OCI-LY7 (cell line): ENCODE measurements around the gene KRT6C.

Source experiments
- EZH2phosphoT487 ChIP-seq: fragments of 200-600 bp; sonication (generic); IDR thresholded peaks from 2 replicates; pipeline ENCODE4 v1.6.1; 2018; ENCODE audit warnings: low read depth, borderline replicate concordance, mild to moderate bottlenecking, mixed run types, antibody characterized with exemption, low read length, moderate library complexity, mixed read lengths
- TF ChIP-seq, protein P1 (sequence below): fragments of 200-600 bp; sonication (generic); conservative IDR thresholded peaks from 2 replicates; pipeline ENCODE4 v1.5.1; 2014; ENCODE audit warnings: mild to moderate bottlenecking, antibody characterized with exemption, low read length, moderate library complexity, mixed read lengths

DNA sequence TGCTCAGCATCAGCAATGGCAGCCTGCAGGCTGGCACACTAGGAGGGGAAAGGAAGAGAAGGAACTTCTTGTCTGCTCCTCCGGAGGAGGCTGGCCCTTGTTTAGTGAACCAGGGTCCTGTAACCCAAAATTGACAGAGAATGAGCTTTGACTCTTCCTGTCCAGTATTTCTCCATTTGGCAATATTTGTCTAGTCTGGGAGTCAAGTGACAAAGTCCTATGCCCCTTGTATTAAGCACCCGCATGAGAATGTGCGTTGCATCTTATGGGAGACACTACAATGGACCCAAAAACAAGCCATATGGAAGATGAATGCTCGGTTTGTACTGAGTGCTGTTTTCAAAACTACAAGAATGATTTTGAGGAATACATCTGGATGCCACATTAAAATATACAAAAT lies 3.8 kb downstream of the KRT6C start:
- TF ChIP-seq, protein P1, sequence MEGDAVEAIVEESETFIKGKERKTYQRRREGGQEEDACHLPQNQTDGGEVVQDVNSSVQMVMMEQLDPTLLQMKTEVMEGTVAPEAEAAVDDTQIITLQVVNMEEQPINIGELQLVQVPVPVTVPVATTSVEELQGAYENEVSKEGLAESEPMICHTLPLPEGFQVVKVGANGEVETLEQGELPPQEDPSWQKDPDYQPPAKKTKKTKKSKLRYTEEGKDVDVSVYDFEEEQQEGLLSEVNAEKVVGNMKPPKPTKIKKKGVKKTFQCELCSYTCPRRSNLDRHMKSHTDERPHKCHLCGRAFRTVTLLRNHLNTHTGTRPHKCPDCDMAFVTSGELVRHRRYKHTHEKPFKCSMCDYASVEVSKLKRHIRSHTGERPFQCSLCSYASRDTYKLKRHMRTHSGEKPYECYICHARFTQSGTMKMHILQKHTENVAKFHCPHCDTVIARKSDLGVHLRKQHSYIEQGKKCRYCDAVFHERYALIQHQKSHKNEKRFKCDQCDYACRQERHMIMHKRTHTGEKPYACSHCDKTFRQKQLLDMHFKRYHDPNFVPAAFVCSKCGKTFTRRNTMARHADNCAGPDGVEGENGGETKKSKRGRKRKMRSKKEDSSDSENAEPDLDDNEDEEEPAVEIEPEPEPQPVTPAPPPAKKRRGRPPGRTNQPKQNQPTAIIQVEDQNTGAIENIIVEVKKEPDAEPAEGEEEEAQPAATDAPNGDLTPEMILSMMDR: no peak
- no peak for TF ChIP-seq EZH2phosphoT487
